ENCODE results near the gene METTL24. TPM values are rescaled to one million over a fixed set of nuclear protein-coding genes. Genes with fewer than 3 reads are reported as not detected.

METTL24 gene, protein sequence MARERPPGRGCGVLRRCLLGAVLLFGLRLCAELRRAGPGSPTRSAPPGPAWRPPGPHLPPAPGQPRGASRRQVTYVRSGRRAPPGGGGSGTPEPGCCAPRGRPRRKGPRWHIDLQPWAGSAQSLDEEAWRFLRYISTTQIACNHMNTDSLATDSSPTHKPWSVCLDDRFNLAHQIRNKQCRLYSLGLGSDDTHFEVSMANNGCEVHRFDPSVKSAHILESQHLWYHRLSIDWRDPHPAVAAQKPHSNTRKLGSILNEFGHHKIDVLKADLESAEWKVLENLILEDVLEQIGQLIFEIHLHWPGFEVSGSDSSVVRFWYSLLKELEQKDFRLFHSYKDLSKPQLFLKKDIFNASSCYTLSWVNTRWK
- polyA plus RNA-seq (ENCODE audit: insufficient read depth in 1 of 5, insufficient read length in 5 of 5, low replicate concordance in 1 of 5), result 1 to 10 TPM; 1.8 to 4.2 (median 3.0) TPM
- long read RNA-seq, donor 1, partial matches to known transcripts, result 0 of 2 reads
- long read RNA-seq, donor 1, other reads (novel, unspliced or antisense), result 0 of 2 reads
- long read RNA-seq, donor 2, partial matches to known transcripts, result 0 of 1 reads
- long read RNA-seq, donor 2, other reads (novel, unspliced or antisense), result 0 of 1 reads
- long read RNA-seq, donor 3, result 0 reads
- long read RNA-seq, donor 4, result 0 reads
- long read RNA-seq, donor 5, partial matches to known transcripts, result 0 of 2 reads
- long read RNA-seq, donor 5, other reads (novel, unspliced or antisense), result 0 of 2 reads
- long read RNA-seq, donor 6, partial matches to known transcripts, result 0 of 1 reads
- long read RNA-seq, donor 6, other reads (novel, unspliced or antisense), result 0 of 1 reads
- long read RNA-seq, donor 7, partial matches to known transcripts, result 0 of 1 reads
- long read RNA-seq, donor 7, other reads (novel, unspliced or antisense), result 0 of 1 reads
- long read RNA-seq, donor 8, result 0 reads

DNA sequence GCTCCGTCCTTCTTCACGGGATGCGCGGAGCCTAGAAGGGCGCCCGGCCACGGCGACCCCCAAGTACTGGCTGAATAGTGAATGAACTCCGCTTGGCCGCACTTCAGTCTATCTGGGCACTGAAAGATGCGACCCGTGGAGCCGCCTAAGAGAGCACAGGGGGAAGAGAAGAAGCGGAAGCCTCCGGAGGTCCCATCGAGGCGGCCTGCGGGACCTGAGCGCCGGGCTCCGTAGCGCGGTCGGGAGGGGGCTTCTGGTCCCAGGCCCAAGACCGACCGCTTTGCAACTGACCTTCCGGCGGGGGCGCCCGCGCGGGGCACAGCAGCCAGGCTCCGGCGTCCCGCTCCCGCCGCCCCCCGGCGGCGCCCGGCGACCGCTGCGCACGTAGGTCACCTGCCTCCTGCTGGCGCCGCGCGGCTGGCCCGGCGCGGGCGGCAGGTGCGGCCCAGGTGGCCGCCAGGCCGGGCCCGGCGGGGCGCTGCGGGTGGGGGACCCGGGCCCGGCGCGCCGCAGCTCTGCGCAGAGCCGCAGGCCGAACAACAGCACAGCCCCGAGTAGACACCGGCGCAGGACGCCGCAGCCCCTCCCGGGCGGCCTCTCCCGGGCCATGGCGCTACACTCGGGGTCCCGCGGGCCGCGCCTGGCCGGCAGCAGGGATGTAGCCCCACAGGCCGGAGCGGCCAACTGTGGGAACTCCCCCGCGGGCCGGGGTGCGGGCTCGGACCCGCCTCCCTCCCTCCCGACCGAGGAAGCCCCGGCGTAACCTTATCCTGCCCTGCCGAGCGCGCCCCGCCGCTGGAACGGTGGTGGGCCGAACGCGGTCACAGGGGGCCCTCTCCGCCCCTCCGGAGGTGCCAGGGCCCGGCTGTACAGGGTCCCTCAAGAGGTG, at the start of gene METTL24:
TSS of gene METTL24 (minus strand) at position 686 of the 889 bp plus-strand sequence. CDS start at position 609, 77 bp downstream.
- peak; percentile 40 to 49 for DNase-seq

DNA sequence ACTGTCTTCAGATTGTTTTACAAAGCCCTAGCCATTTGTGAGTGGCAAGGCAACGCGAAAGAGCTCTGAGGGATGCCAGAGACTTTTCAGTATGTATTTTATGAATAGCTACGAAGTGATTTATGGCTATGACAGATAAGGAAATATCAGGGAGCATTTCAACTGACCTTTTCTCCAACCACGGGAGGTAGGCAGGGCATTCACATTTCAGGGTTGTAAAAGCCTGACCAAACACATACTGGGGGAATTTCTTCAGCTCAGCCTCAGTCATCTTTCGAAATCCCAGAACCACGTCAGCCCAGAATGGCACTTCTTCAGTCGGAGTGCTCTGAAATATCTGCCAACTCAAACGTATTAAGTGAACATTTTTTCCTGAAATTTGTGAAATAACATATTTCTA, 46.5 kb upstream of the METTL24 start:
- DNase-seq, result no peak

DNA sequence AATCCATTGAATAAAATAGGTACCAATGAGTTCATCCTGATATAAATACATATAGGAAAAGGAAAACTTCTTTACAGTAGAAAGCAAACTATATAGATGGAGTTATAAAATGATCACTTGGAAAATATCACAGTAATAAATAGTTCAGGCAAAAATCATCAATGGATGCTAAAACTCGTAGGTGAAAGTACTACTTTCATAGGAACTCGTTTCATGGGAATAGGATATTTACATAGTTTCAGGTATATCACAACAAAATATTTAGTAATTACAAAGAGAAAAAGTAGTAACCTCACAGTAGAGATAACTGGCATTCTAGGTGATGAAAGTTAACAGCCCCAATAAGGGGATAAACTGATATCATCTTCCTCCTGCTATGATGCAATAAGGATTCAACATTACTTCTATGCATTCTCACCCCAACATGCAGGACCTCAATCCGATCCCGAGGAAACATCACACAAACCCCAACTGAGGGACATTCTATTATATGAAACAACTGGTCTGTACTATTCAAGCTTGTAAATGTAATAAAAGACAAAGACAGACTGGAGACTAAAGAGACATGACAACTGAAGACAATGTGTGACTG, 43.5 kb upstream of the METTL24 start:
- no peak for DNase-seq

DNA sequence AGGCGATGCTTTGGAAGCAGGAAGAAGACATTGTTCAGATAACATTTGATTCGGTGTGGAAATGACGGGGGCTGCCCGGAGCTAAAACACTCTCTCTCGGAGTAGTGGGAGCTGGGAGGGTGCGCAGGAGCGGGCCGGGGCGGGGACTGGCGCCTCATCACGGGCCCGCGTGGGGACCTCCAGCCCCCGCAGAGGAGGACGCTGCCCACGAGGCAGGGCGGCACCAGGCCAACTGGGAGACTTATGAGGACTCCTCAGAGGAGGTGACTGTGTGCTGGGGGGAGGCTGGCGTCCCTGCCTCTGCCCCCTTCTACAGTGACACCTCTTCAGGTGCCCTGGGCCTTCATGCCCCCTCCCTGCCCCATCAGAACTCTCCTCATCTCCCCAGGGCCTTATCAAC, 42.1 kb upstream of the METTL24 start:
- no peak for DNase-seq

DNA sequence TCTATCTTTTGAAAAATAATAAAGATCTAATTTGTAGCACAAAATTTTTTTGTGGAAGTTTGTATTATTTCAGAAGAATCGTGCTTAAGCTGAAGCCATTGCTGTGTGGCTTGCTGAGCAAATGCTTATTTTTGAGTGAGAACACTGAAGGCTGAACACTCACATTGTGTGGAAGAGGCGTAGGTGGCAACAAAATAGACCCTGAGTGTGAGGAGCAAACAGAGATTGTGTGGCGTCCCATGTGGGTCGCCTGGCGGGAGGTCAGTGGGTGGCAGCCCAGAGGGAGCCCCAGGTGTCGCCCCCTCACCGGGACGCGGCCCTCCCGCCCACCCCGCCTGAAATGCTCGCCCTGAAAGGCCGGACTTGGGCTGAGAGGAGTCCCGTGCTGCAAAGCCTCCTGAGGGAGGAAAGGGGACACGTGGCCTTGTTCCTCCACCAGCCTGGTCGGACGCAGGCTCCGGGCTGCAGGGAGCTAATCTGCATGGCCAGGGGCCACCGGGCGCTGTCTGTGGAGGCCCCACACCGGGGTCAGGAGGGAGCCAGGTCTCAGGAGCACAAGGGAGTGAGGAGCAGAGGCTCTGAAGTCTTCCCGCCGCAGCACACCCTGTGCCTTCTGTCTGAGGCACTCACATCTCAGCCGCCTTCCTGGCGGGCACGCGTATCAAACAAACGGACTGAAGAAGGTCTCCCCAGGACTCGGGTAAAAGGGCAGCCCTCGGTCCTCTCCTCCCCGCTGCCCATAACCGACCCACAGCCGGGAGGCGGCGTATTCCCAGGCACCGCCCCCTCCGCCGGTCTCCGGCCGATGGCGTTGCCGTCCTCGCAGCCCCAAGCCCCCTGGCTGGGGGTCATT, 41.3 kb upstream of the METTL24 start:
- DNase-seq, result peak in 1 of 2 donors; percentile 8

DNA sequence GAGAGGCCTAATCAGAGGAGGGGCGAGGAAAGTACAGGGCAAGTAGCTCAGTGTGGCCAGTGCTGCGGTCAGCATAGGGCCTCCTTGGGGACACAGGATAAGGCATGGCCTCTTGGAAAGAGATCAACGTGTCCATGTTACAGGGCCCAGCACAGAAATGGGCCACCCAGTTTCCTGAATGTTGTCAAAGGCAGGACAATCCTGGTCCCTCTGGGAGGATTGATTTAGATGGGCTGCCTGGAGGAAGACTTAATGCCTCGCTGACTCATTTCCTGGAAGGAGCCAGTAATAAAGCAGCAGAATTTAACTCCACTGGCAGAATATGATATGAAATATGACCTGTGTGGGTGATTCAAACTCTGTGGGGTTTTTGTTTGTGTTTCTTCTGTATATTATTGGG, 40.6 kb upstream of the METTL24 start:
- DNase-seq, result no peak

DNA sequence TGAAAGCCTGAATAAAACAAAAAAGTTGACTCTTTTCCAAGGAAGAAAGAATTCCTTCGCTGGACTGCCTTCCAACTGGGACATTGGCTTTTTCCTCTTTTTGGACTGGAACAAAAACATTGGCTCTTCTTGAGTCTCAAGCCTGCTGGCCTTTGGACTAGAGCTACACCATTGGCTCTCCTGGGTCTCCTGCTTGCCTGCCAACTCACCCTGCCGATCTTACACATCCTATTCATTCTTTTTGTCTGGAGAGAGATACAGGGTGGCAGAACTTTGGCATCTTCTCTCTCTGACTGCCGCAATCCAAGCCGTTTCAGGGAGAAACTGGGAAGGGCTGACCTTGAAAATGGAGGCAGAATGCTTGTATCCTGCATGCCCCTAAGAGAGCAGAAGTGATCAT, 37.1 kb upstream of the METTL24 start:
- DNase-seq, result no peak

DNA sequence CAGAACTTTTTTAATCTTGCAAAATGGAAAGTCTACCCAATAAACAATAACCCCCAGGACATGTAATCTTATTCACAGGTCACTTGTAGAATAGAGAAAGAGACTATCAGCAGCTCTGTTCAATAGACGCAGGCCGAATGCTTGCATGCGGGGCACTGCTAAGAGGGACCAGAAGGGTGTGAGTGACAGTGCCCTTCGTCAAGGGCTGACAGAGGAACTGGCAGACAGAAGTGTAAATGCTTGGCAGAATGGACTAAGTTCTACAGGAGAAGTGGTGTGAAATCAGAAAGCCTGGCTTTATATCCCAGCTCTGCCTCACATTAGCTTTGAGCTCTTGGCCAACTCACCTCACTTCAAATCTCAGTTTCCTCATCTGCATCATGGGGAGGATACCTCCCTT, 36.3 kb upstream of the METTL24 start:
- no peak for DNase-seq

DNA sequence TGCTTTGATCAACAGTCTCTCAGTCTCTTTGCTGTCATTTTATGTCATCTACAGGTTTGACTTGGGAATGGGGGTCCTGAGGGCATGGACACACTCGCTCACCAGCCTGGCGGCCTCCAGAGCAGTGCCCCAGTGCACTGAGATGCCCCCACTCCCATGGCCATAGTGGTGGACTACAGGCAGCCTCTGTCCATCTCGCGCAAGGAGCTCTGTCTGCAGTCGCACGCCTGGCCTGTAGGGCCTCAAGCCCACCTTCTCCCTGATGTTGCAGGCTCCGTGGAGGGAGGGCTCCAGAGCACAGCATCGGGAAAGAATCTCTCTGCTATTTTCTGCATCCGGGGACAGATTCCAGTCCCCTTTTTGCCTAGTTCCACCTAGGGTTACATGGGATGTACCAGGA, 34.6 kb upstream of the METTL24 start:
- DNase-seq, result no peak

DNA sequence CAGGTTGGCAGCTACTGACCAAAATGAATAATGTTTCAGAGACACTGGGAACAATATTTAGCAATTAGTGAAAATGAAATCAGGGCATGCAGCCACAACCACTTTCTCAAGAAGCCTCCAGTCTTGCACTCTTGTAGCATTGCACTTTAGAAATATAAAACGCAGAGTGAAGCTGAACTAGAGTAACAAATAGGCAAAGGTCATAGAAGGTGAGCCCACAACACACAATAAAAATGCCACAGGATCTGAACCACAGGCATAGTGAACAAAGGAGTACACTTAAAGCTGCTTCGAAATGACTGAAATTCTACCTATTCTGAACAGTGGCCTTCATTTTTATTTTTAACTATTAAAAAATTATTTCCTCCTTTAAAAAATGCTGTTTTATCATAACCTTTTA, 32.3 kb upstream of the METTL24 start:
- no peak for DNase-seq

DNA sequence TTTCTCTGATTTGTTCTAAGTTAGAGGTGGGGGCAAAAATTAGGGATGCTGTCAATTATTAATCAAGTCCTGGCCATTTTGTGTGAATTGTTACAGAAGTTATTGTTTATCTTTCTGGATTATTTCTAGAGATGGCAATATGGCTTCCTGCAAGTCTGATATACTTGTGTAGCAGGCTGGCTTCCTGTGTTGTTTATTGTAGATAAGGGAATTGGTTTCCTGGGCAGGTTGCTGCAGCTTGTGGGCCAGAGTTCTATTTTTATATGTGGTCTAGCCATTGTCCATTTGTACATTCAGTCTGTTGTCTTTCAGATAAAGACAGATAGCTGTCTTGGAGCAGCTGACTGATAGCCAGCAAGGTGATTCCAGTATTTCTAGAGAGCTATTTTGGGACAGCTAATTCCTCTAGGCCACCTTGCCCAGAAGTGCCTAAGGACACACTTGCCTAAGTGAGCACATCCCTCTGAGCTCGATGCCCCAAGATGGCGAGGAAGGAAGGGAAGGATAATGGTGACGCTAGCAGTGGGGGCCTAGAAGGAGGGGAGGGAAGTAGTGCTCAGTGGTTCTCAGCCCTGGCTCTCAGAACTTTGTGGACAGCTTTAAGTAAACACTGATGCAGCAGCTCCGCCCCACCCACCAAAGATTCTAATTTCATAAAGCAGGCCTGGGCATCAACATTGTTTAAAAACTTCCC, 31.7 kb upstream of the METTL24 start:
- DNase-seq, result no peak

DNA sequence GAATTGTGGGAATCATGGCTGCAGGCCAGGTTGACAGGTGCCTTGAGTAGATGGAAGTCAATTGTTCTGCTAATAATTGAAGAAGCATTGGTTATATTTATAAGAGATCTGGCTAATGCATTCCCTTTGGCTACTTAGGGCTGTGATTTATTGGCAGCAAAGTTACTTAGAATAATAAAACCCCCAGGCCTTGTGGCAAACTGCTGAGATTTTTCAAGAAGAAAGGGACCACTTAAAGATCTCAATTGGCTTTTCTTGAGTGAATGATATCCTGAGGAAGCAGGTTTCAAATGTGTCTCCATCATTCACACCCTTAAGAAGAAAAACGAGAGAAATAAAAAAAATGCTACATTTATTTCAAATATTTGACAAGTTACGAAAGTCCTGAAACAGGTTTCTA, 29.8 kb upstream of the METTL24 start:
- no peak for DNase-seq

DNA sequence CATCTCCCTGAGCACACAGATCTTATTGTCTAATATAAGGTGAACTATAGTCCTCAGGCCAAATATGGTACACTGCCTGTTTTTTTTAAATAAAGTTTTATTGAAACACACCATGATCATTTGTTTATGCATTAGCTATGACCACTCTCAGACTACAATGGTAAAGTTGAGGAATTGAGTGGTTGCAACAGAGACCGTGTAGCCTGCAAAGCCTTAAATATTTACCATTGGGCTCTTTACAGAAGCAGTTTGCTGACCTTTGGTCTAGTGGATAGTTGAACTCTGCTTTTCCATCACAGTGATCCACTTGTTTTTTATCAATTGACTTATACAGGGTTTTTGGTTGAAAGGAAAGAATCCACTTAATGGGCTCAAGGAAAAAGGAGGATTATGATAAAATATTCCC, 27.3 kb upstream of the METTL24 start:
- no peak for DNase-seq

DNA sequence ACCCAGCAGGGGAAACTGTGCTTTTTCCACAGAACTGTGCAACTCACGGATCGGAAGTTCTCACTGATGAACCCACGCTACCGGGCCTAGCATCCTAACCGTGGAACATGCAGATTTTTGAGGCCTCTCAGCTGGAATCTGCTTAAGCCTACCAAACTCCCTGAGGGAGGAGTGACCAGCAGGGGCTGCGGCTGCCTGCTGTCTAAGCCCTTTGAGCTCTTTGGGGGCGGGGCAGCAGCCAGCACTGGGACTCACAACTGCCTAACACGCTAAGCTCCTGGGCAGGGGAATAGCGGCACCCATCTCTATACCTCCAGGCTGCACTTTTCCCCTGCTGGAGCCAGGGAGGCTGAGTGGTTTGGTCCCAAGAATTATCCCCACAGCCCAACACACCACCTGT, 20.4 kb upstream of the METTL24 start:
- no peak for DNase-seq

DNA sequence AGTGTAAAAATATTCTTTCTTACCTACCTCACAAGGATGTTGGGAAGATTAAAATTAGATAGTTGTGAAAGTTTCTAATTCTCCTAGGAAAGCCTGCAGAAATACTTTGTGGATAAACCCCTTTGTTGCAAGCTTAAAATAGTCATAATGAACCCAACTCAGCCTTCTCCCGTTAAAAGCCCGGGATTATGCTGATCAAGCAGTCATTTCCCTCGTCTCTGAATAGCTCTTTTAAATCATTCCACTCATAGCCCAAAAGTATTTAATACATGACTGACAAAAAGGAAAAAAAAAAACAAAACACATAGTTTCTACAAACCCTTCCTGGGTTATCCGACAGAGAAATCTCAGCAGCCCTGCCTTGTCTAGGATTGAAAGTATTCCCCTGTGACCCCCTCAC, 10.9 kb upstream of the METTL24 start:
- DNase-seq, result no peak

DNA sequence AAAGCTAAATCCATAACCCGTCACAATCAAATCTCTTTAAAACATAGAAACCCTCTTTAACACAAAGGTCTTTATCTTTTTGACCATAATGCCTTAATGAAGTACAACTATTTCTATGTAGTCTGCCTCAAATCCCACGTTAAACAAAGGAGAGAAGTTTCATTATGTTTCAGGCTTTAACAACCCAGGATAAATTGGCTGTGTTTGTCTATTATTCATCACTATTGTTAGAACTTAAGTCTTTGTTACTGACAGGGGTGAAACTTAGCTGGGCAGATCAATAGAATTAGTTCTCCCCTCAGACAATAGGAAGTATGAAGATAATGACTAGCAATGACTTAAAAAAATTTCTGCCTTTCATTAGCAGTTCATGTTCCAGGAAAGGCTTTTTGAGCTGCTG, 10.1 kb upstream of the METTL24 start:
- no peak for DNase-seq

DNA sequence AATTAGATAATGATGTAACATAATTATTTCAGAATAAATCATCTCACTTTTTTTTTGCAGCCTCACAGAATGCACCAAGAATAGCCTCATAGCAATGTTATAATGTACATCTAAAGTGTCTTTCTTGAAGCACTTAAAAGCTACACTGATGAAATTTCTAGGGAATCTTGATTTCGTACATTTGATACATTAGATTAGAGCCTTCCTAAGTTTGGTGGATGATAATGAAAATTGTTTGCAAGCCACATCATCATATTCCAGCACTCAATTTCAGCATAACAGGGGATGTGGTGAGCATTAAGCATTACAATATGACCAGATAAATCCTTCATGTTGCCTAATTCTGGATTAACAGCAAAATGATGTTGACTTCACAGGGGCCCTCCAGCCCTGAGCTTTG, 9.7 kb upstream of the METTL24 start:
- DNase-seq, result no peak

DNA sequence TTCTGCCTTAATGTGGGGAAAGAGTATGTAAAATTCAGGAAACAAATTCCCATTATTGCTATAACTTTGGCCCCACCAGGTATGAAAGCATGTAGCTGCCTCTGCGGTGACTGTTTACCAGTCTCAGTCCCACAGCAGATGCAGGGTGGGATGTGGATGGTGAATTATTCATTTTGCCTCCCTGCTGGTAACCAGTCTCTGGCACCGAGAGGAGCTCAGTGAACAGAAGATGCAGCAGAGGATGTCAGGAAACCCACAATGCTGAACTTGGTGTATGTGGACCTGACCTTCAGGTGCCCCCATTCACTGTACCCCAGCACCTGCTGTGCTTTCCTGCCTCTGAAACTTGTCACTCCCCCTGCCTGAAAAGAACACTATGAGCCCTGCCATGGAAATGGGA, 8.8 kb upstream of the METTL24 start:
- no peak for DNase-seq

DNA sequence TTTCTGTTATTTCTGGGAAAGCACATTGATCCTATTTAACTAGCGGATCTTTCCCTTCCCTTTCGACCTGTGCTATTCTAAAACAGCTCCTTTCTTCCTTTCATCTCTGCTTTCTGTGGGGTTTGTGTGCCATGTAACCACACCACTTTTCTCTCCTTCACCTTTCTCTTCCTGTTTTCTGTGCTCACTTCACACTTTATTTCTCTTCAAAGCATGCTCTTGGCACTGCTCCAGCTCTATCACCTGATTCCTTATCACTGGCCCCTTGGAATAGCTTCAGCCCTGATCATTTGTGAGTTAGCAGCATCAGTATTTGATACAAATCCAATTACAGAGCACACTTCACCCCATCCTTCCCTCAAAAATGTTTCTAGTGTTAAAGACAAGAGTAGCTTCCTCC, 8.1 kb upstream of the METTL24 start:
- no peak for DNase-seq
